Measurements from ENCODE around the gene STK17A.

The STK17A gene

GRCh38 chr7:43582503-43583423 lies at the start of gene STK17A:
Gene STK17A, plus strand, starts transcription at chr7:43583108. Its CDS starts 136 bp downstream, at chr7:43583244.
- peak; percentile 91 for DNase-seq (ENCODE audit: low read depth)

DNA sequence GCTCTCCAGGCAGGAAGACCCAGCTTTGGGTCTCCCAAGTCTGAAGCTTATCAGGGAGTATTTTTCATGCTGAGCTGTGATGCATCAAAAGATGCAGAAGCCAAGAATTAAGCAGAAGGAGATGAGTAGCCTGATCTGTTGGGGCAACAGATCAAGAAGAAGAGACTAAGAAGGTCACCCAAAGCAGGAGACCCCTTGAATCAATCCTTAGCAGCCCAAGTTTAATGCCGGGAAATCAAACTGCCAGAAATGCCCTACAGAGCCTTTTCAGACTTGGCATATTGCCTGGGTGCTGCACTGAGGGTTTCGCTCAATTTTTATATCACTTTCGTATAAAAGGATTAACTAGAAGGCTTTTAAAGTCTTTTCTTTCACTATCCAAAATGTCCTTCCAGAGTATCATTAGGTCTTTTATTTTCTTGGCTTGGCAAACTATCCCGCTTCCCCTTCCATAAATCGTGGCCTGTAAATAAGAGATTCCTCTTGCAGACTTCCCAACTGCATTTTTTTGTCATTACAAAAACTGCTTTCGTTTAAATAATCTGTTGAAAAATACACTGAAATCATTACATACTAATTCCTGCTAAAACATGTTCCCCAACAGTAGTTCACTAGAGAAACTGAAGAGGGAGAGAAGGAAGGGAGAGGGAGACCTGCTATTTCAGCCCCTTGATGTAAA lies 49.0 kb upstream of the STK17A start:
- no peak for DNase-seq (ENCODE audit: low read depth)

- peak; percentile 45 for DNase-seq (ENCODE audit: low read depth)
Observed at GRCh38 chr7:43535031-43535451, 47.9 kb upstream of the STK17A start.

DNA sequence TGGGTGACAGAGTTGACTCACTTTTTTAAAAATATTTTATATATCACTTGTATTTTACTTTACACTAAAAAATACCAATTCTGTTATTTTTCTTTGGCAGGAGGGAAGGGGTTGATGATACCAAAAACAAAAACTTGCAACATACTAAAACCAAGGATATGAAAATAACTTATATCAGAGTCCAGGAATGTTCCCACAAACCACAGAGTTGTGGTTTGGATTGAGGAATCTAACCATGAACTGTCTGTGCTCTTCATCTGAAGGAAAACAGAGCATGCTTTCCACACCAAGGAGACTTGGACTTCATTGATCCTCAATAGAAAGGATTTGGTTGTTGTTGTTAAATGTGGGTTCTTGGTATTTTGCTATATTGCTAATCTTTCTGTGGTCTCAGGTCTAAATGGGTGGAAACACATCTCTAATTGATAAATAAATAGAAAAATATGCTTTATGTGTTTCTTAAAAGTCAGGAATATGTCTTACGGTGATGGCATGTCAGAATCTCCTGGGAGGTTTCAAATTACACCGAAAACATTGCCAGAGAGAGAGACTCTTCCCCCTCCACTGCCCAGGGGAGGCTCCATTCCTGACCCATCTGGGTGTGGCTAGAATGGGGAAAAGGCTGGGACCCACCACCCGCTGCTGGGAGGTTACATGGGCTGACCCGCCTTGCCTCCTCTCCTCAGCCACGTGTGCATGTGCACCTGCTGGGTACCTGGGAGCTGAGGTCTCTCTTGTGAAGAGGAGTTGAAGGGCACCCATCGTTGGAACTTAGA lies 46.9 kb upstream of the STK17A start:
- DNase-seq (ENCODE audit: low read depth): peak; percentile 88

DNA sequence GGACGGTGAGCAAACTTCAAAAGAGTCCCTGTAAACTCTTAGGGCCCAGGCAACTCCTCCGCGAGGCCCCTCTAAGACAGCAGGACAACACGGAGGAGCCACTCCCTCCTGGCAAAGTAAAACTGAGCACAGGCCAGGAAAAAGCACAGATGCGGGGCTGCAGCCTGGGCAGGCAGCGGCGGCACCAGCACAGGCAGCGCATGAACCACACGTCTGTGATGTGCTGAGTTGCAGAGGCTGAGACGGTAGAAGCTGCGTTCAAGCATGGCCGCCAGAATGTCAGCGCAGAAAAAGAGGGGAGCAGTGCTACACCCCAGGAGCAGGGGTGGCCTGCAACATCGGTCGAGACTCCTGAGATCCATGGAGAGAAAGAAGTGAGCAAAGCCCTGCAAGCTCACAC lies 46.1 kb upstream of the STK17A start:
- no peak for DNase-seq (ENCODE audit: low read depth)

GRCh38 chr7:43537765-43538403 lies 45.0 kb upstream of the STK17A start:
- no peak for DNase-seq (ENCODE audit: low read depth)

- DNase-seq (ENCODE audit: low read depth): no peak
Observed at GRCh38 chr7:43538404-43538771, 44.5 kb upstream of the STK17A start.

- DNase-seq (ENCODE audit: low read depth): no peak
Observed at GRCh38 chr7:43540471-43540870, 42.4 kb upstream of the STK17A start.

- no peak for DNase-seq (ENCODE audit: low read depth)
Observed at GRCh38 chr7:43542716-43543115, 40.2 kb upstream of the STK17A start.

DNA sequence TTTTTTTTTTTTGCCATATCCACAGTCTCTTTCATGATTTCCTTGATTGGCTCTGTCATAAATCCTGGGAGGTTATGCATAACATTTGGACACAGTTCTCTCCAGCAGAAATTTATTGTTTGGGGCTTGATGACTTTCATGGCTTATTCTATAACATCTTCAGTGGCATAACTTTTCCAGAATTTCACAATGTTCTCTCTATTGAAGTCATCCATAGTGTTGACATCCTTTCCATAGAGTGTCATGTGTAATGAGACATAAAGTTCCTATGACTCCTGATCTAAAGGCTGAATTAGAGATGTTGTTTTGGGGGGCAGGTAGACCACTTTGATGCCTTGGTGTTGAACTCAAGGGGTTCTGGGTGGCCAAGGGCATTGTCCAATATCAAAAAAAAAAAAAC lies 36.7 kb upstream of the STK17A start:
- no peak for DNase-seq (ENCODE audit: low read depth)

DNA sequence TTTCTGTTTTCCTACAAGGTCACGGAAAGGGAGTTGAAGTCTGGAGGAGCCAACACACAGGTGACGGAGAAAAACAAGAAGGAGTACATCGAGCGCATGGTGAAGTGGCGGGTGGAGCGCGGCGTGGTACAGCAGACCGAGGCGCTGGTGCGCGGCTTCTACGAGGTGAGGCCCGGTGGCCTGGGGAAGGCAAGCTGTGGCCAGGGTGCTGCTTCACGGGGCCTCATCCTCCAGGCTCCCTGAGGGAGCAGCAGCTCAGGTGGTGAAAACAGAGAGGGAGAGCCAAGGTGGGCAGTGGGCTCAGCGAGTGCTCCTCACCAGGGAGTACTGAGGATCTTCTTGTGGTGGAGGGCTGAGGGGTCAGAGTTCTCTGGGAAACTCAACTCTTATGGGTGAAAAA lies 32.5 kb upstream of the STK17A start:
- no peak for DNase-seq (ENCODE audit: low read depth)

- DNase-seq (ENCODE audit: low read depth): no peak
Observed at GRCh38 chr7:43552122-43552521, 30.8 kb upstream of the STK17A start.

DNA sequence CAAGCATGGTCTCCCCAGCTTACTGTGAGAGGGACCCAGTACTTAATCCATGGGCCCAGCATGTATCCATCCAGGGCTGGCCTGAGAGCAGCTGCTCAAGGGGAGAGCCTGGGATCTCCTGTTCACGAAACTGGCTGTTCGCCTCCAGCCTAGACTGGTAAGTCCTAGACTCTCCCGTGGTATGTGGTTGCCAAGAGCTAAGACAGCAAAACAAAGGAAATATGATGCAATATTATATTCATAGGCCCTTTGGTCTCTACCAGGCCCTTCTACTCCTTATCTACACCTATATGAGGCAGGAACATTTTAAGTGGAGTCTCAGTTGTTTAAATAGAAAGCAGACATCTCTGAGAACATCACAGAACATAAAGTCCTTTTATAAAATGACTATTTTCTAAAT lies 28.9 kb upstream of the STK17A start:
- DNase-seq (ENCODE audit: low read depth): no peak

- no peak for DNase-seq (ENCODE audit: low read depth)
Observed at GRCh38 chr7:43554423-43554822, 28.5 kb upstream of the STK17A start.

DNA sequence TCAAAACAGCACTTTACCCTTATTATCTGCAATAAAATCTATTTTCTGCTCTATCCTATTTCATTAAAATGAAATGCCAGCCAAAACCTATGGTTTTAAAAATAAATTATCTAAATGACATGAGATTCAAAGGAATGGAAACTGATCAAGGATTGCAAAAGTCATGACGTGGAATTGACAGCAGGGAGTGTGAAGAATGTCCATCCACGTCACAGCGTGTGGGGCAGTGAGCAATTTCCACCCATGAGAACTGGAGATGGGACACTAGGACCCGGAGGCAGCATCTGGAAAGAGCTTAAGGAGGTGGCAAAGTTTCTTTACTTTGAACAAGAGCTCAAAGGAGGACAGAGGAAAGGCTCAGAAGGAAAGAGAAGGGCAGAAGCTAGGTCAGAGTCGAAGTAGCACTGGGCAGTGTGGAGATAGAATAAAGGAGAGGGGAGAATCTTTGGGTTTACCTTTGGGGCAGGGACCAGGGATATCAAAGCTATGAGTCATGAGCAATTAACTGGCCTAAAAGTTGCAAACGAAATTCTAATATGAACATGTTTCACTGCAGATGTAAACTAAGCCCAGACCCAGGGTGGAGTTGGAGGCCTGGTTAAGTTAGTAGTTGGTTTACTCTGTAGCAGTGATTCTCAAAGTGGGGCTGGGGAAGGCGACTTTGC lies 24.9 kb upstream of the STK17A start:
- DNase-seq (ENCODE audit: low read depth): no peak

DNA sequence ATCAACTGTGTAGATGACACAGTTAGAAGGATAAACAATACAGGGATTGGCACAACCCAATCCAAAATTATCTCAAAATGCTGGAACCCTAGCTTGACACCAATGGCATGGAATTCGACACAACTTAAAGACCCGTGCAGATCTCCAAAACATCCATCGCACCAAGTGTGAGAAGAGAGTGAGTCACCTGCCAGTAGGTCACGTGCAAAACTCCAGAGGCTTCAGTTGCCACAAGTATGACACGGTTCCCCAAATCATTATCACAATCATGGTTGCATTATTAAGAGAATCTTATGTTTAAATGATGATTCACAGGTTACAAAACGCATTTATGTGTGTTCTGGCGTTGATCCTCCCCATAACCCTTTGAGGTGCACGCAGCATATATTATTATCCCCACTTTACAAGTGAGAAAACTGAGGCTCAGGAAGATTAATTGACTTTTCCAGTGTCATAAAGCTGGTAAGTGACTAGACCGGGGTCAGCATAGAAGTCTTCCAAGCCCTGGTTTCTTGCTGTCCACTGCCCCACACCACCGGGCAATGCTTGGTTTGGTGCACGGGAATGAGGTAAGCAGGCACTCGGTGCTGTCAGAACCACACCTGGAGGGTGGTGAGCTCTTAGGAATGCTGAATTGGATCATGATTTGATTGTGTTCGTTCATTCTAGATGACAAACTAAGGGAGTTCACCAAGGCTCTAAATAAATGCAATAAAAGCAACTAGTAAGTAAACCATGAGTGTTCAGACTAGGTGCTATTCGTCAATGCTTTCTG lies 23.6 kb upstream of the STK17A start:
- DNase-seq (ENCODE audit: low read depth): no peak

DNA sequence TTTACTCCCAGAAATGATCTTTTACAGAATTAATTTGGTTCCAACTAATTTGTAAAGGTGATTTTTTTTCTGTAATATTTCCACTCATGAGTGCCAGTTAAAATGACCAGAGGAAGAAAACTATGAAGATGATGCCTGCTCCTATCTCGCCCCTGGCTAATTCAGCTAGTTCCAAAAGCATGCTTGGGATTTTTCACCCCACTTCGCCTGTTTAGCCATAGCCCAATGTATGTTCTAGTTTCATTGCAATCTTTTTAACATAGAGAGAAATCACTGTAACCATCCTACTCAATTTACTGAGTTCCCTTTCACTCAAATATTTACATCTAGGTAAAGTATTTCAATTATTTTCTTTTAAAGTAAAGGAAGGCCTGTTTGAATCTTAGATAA lies 23.0 kb upstream of the STK17A start:
- DNase-seq (ENCODE audit: low read depth): no peak

- no peak for DNase-seq (ENCODE audit: low read depth)
Observed at GRCh38 chr7:43560742-43561330, 22.1 kb upstream of the STK17A start.

DNA sequence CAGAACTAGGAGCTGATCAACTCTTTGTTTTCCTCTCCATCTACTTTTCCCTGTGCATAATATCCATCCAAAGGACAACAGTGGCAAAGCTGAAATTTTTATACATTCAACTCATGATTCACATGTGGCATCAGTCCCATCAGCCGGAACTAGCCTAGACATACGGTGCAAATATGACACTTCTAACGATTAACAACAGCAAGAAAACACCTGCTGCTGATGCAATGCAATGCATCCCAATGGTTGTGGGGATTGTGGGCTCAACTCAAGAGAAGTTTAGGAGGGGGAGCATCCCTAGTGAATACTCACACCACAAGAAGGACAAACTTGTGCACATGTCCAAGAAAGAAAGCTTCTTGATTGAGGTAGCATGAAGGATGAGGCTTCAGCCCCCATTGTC lies 20.5 kb upstream of the STK17A start:
- DNase-seq (ENCODE audit: low read depth): no peak

GRCh38 chr7:43565786-43566185 lies 17.1 kb upstream of the STK17A start:
- DNase-seq (ENCODE audit: low read depth): peak; percentile 33

Data from ELR (cell line).